IMR-90 (cell line): Measurements from ENCODE around the gene NOS3. TPM values are rescaled to one million over a fixed set of nuclear protein-coding genes. Genes with fewer than 3 reads are reported as not detected.

Source experiments
- ATAC-seq: fragments of 200-7000 bp; cut with Tn5 transposase; 2 replicates; pipeline ENCODE4 v1.9.1; 2020; ENCODE audit warnings: low read depth, mild to moderate bottlenecking, moderate library complexity
- BruUV-seq: library from RNA; stranded (reverse); fragments of 400-500 nt; replicated peaks from 2 replicates; lab custom pipeline; 2021; lab: Mats Ljungman, UMichigan
- CTCF ChIA-PET: fragments of 300-600 bp; formaldehyde crosslinking; extraction: SDS; loops from one replicate; lab custom pipeline; 2021; ENCODE audit warnings: antibody characterized with exemption; lab: Yijun Ruan, JAX
- POLR2A ChIA-PET: fragments of 300-600 bp; sonication (Branson Sonifier 250); formaldehyde crosslinking; loops from one replicate; lab custom pipeline; 2022; ENCODE audit warnings: antibody characterized with exemption; ENCODE audit not compliant: unreplicated experiment; lab: Charles Lee
- DNase-seq: peaks from one replicate; pipeline ENCODE4 v3.0.0; 2013
- H2AFZ ChIP-seq: replicated peaks from 2 replicates; pipeline ENCODE3; 2013; ENCODE audit warnings: low read length, mild to moderate bottlenecking; ENCODE audit not compliant: poor library complexity
- H2AK5ac ChIP-seq: 2 replicates; pipeline ENCODE4 v1.6.1; 2013; ENCODE audit warnings: low read depth, low read length, inconsistent platforms
- H2AK9ac ChIP-seq: replicated peaks from 2 replicates; pipeline ENCODE3; 2013; ENCODE audit warnings: mild to moderate bottlenecking, low read depth, low read length, moderate library complexity; ENCODE audit not compliant: poor library complexity
- H2BK120ac ChIP-seq: 2 replicates; pipeline ENCODE4 v1.6.1; 2013; ENCODE audit warnings: low read depth, low read length, inconsistent platforms
- H2BK15ac ChIP-seq: 3 replicates; pipeline ENCODE4 v1.6.1; 2013; ENCODE audit warnings: low read depth, low read length, inconsistent platforms
- H2BK20ac ChIP-seq: 2 replicates; pipeline ENCODE4 v1.6.1; 2013; ENCODE audit warnings: low read depth, mild to moderate bottlenecking, inconsistent platforms, low read length, moderate library complexity
- H2BK5ac ChIP-seq: 2 replicates; pipeline ENCODE4 v1.6.1; 2013; ENCODE audit warnings: mild to moderate bottlenecking, low read depth, low read length, inconsistent platforms; ENCODE audit not compliant: poor library complexity, severe bottlenecking
- H3K14ac ChIP-seq: replicated peaks from 2 replicates; pipeline ENCODE4 v1.6.1; 2013; ENCODE audit warnings: low read depth, low read length, inconsistent platforms
- H3K18ac ChIP-seq: 2 replicates; pipeline ENCODE4 v1.6.1; 2013; ENCODE audit warnings: low read depth, low read length, control low read depth
- H3K23ac ChIP-seq: 2 replicates; pipeline ENCODE4 v1.6.1; 2013; ENCODE audit warnings: low read depth, low read length, inconsistent platforms
- H3K27ac ChIP-seq: 2 replicates; pipeline ENCODE4 v1.5.1; 2013; ENCODE audit warnings: mild to moderate bottlenecking, control low read depth, low read length; ENCODE audit not compliant: insufficient read depth
- H3K27me3 ChIP-seq: 2 replicates; pipeline ENCODE4 v1.6.1; 2013; ENCODE audit warnings: low read length; ENCODE audit not compliant: control insufficient read depth, insufficient read depth
- H3K36me3 ChIP-seq: 2 replicates; pipeline ENCODE4 v1.6.1; 2013; ENCODE audit warnings: low read length, mixed read lengths; ENCODE audit not compliant: control insufficient read depth, insufficient read depth
- H3K4ac ChIP-seq: 2 replicates; pipeline ENCODE4 v1.6.1; 2013; ENCODE audit warnings: low read depth, low read length, inconsistent platforms
- H3K4me1 ChIP-seq: 2 replicates; pipeline ENCODE4 v1.6.1; 2013; ENCODE audit warnings: low read length, mixed read lengths; ENCODE audit not compliant: control insufficient read depth, insufficient read depth
- H3K4me2 ChIP-seq: 2 replicates; pipeline ENCODE4 v1.6.1; 2013; ENCODE audit warnings: low read depth, mild to moderate bottlenecking, control low read depth, low read length, moderate library complexity
- H3K4me3 ChIP-seq: 2 replicates; pipeline ENCODE4 v1.5.1; 2013; ENCODE audit warnings: low read depth, mild to moderate bottlenecking, control low read depth, low read length, moderate library complexity; ENCODE audit not compliant: insufficient read depth
- H3K56ac ChIP-seq: 2 replicates; pipeline ENCODE4 v1.6.1; 2013; ENCODE audit warnings: low read length, inconsistent platforms; ENCODE audit not compliant: insufficient read depth; ENCODE audit errors: extremely low read depth
- H3K79me1 ChIP-seq, 2 experiments: 2 replicates each; pipeline ENCODE4 v1.6.1; 2013; ENCODE audit warnings: low read length in 2 of 2, inconsistent platforms in 1 of 2, low read depth in 1 of 2
- H3K9ac ChIP-seq: 2 replicates; pipeline ENCODE4 v1.6.1; 2013; ENCODE audit warnings: low read depth, low read length, control low read depth
- H3K9me1 ChIP-seq: 2 replicates; pipeline ENCODE4 v1.6.1; 2013; ENCODE audit warnings: low read length, inconsistent platforms; ENCODE audit not compliant: insufficient read depth
- H3K9me3 ChIP-seq: 2 replicates; pipeline ENCODE4 v1.6.1; 2013; ENCODE audit warnings: low read length; ENCODE audit not compliant: control insufficient read depth, insufficient read depth
- H4K20me1 ChIP-seq: 2 replicates; pipeline ENCODE4 v1.6.1; 2013; ENCODE audit warnings: low read length, inconsistent platforms; ENCODE audit not compliant: insufficient read depth
- H4K5ac ChIP-seq: 2 replicates; pipeline ENCODE4 v1.6.1; 2013; ENCODE audit warnings: mild to moderate bottlenecking, low read depth, low read length, control low read depth
- H4K8ac ChIP-seq, 2 experiments: 2 replicates each; pipeline ENCODE4 v1.6.1; 2013; ENCODE audit warnings: low read depth in 2 of 2, low read length in 2 of 2, control low read depth in 1 of 2, inconsistent platforms in 1 of 2
- H4K91ac ChIP-seq: 2 replicates; pipeline ENCODE4 v1.6.1; 2013; ENCODE audit warnings: low read depth, low read length, inconsistent platforms; ENCODE audit not compliant: insufficient read depth
- FOS ChIP-seq: fragments of 150-350 bp; IDR thresholded peaks from 2 replicates; pipeline ENCODE4 v1.6.1; 2016; ENCODE audit warnings: low read depth, low read length
- MAFK ChIP-seq: IDR thresholded peaks from 2 replicates; pipeline ENCODE4 v1.6.1; 2012; ENCODE audit warnings: low read depth, low read length, improper control_type of control experiment
- MAZ ChIP-seq: IDR thresholded peaks from 2 replicates; pipeline ENCODE4 v1.6.1; 2012; ENCODE audit warnings: low read depth, mild to moderate bottlenecking, low read length, improper control_type of control experiment, moderate library complexity, borderline replicate concordance
- MXI1 ChIP-seq: IDR thresholded peaks from 2 replicates; pipeline ENCODE4 v1.6.1; 2012; ENCODE audit warnings: low read depth, mild to moderate bottlenecking, low read length, moderate library complexity, borderline replicate concordance
- NFE2L2 ChIP-seq: fragments of 150-350 bp; IDR thresholded peaks from 2 replicates; pipeline ENCODE4 v1.6.1; 2016; ENCODE audit warnings: low read depth, mild to moderate bottlenecking, low read length
- POLR2A ChIP-seq: IDR thresholded peaks from 2 replicates; pipeline ENCODE4 v1.6.1; 2012; ENCODE audit warnings: mild to moderate bottlenecking, low read depth, low read length
- RAD21 ChIP-seq: IDR thresholded peaks from 2 replicates; pipeline ENCODE4 v1.6.1; 2012; ENCODE audit warnings: low read length, improper control_type of control experiment
- RCOR1 ChIP-seq: IDR thresholded peaks from 2 replicates; pipeline ENCODE4 v1.6.1; 2012; ENCODE audit warnings: mild to moderate bottlenecking, low read length, improper control_type of control experiment; ENCODE audit not compliant: insufficient replicate concordance
- RFX5 ChIP-seq: IDR thresholded peaks from 2 replicates; pipeline ENCODE4 v1.8.0; 2012; ENCODE audit warnings: low read depth, mild to moderate bottlenecking, low read length, moderate library complexity
- SMC3 ChIP-seq: fragments of 150-350 bp; IDR thresholded peaks from 2 replicates; pipeline ENCODE4 v1.6.1; 2016; ENCODE audit warnings: low read depth, mild to moderate bottlenecking, antibody characterized with exemption, low read length, moderate library complexity
- WGBS, 2 experiments: methylation state at CpG; one replicate each; pipeline versions ENCODE4 v1.1.5 to v1.1.7; 2013; ENCODE audit warnings: missing lambda C conversion rate in 2 of 2; ENCODE audit not compliant: insufficient read length in 1 of 2; ENCODE audit errors: extremely low coverage in 2 of 2; 5-methylcytosine and 5-hydroxymethylcytosine counted together
- dilution Hi-C: fragments of 300-500 bp; cut with HindIII; formaldehyde crosslinking; loops from one replicate; pipeline ENCODE4 v1.14.3; 2018; ENCODE audit warnings: low sequenced_read_pairs; ENCODE audit not compliant: unreplicated experiment
- in situ Hi-C: fragments of 300-500 bp; cut with MboI; formaldehyde crosslinking; loops from 3 replicates; pipeline ENCODE4 v1.14.3; 2019; ENCODE audit warnings: low sequenced_read_pairs, inconsistent platforms, mixed read lengths
- intact Hi-C: fragments of 100-400 bp; cut with micrococcal nuclease; formaldehyde crosslinking; loops from 2 replicates; pipeline ENCODE4 v1.10.0; 2022
- polyA plus RNA-seq, 3 experiments: library from polyadenylated mRNA; depleted of rRNA; stranded (reverse); fragments of >200 nt; gene quantifications; 2 replicates each; pipeline ENCODE4 v1.2.3, GENCODE V29; 2012; ENCODE audit warnings: low replicate concordance in 1 of 3
- total RNA-seq: library from RNA; depleted of rRNA; stranded (reverse); fragments of >200 nt; gene quantifications from 2 replicates; pipeline ENCODE4 v1.2.3, GENCODE V29; 2012
- TF ChIP-seq, protein P1 (sequence below): fragments of 150-350 bp; IDR thresholded peaks from 2 replicates; pipeline ENCODE4 v1.6.1; 2017; ENCODE audit warnings: mild to moderate bottlenecking, antibody characterized with exemption, low read length, low read depth
- TF ChIP-seq, protein P2 (sequence below): fragments of 150-350 bp; IDR thresholded peaks from 2 replicates; pipeline ENCODE4 v1.6.1; 2016; ENCODE audit warnings: low read depth, mild to moderate bottlenecking, low read length, moderate library complexity, borderline replicate concordance

NOS3 gene
- total and polyA plus RNA-seq, 2 of the 4 experiments (the other 2 are of a cell fraction) = 0.72 to 2.0 TPM

DNA sequence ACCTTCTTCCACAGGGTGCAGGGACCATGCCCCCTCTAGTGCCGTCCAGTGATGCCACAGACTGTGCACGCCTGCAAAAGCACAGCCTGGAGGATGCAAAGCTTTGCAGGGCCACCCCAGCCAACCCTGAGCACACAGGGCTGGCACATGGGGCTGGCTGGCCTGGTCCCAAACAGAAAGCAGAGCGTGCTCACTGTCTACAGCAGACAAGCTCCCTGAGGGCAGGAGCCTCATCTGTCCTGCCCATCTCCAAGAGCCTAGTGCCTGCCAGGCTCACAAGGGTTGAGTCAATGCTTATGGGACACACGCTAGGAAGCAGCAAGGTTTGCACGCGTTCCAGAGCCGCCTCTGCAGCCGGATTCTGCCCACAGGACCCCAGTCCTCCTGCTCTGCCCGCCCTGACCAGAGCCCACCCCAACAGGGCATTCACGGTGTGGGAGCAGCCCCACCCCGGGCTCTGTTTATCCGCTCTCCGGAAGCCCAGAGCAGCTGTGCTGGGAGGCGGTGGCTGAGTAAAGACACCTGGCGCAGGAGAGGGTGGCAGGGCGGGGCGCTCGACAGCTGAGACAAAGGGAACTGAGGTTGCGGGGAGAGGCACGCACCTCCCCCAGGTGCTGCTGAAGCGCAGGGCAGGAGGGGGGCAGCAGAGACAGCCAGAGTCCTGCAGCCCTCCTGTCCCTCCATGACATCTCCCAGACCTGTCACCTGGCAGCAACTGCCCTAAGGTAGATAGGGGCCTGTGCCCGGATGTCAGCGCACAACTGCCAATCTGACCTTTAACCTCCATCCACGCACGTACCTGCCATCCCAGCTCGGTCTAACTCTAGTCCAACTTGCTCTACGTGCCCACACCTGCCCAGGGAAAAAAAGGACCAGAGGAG, 17.0 kb upstream of the NOS3 start (continued):
- TF ChIP-seq NFE2L2 = no peak

DNA sequence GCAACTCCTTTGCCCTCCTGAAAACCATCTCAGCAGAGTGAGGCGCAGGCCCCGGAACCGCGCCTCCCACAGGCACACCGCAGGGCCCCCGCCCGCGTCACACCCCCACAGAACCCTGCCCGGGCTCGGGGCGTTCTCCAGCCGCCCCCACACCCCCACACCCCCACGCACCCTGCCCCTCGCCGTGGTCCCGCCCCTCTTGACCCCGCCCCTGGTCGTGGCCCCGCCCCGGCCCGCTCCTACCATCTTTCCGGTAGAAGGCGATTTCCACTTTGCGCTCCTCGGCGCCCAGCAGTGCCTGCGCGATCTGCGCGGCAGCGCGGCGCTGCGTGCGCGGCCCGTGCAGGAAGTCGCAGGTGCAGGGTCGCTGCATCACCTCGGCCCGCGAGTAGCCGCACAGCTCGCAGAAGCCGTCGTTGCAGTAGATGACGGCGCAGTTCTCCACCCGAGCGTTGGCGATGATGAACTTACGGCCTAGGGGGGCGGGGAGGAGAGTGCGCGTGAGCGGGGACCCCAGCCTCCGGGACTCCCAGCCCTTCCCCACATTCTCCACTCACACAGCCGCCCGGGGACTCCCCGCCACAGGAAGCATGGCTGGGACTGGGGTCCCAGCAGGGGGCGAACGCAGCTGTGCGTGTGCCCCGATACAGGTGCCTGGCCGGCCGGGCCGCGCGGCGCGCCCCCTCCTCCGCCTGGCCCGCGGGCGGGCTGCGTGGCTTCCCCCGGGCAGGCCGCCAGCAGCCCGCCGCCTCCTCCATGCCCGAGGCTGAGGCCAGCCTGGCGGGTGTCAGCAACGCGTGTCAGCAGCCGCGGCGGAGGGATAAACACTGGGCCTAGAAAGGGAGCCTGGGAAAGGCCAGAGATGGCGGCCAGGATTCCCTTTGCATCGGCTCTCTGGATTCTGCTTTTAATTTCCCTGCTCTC, 16.1 kb upstream of the NOS3 start:
- Histone ChIP-seq H2AK9ac (peak overlapping the region; percentile 42), H3K56ac (no peak overlapping the region), H2BK5ac (no peak overlapping the region), H3K23ac (no peak overlapping the region), H2AFZ (peak overlapping the region; percentile 75), H3K14ac (no peak overlapping the region), H2AK5ac (no peak overlapping the region), H3K4me3 (peak overlapping the region; percentile 25), H2BK120ac (no peak overlapping the region), H3K36me3 (no peaks in the 10 kb centered on the region), H2BK15ac (no peak overlapping the region), H3K4me2 (peak overlapping the region; percentile 71; the same call in 1 of the 2 replicates), H2BK20ac (no peak overlapping the region), H3K9me1 (no peaks in the 10 kb centered on the region), H3K27me3 (peaks cover 43% of the 10 kb centered on the region), H3K27ac (no peak overlapping the region), H3K4me1 (peaks cover 31% of the 10 kb centered on the region; the same call in 1 of the 2 replicates), H3K79me1 (no peaks in the 10 kb centered on the region), H4K91ac (no peak overlapping the region), H3K4ac (no peak overlapping the region), H3K18ac (no peak overlapping the region; the same call in 1 of the 2 replicates), H3K9ac (0 out of 2 replicates have a peak overlapping the region, but pooled peaks have one; percentile 24), H4K5ac (no peak overlapping the region), H3K9me3 (no peaks in the 10 kb centered on the region), H4K8ac (no peak overlapping the region), H4K20me1 (no peaks in the 10 kb centered on the region; the same call in 1 of the 2 replicates)
- dilution Hi-C loops (no loop called here), in situ Hi-C loops (loop anchor here (25.0 kb wide), 1 partner anchor 562 kb away; a partner anchor contains a TSS), intact Hi-C loops (no loop called here)
- DNase-seq (peak; percentile 25), ATAC-seq (peak; percentile 7)
- POLR2A ChIA-PET = no interaction called here
- no TSS peak for BruUV-seq
- CTCF ChIA-PET = no interaction called here
- WGBS, 2 experiments = 2% methylated on average over 43 of the region's 89 CpGs; no CpG with 5 or more reads in 1 of the 2 experiments
- no peak for TF ChIP-seq RAD21
- TF ChIP-seq FOS = no peak
- TF ChIP-seq MAFK = no peak
- TF ChIP-seq RFX5 = no peak
- TF ChIP-seq, protein P1, sequence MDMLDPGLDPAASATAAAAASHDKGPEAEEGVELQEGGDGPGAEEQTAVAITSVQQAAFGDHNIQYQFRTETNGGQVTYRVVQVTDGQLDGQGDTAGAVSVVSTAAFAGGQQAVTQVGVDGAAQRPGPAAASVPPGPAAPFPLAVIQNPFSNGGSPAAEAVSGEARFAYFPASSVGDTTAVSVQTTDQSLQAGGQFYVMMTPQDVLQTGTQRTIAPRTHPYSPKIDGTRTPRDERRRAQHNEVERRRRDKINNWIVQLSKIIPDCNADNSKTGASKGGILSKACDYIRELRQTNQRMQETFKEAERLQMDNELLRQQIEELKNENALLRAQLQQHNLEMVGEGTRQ = no peak
- TF ChIP-seq RCOR1 = no peak
- TF ChIP-seq, protein P2, sequence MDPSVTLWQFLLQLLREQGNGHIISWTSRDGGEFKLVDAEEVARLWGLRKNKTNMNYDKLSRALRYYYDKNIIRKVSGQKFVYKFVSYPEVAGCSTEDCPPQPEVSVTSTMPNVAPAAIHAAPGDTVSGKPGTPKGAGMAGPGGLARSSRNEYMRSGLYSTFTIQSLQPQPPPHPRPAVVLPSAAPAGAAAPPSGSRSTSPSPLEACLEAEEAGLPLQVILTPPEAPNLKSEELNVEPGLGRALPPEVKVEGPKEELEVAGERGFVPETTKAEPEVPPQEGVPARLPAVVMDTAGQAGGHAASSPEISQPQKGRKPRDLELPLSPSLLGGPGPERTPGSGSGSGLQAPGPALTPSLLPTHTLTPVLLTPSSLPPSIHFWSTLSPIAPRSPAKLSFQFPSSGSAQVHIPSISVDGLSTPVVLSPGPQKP = no peak
- TF ChIP-seq MXI1 = peak; percentile 50; the same call in 1 of the 2 replicates
- no peak for TF ChIP-seq NFE2L2
- TF ChIP-seq MAZ = no peak
- no peak for TF ChIP-seq POLR2A
- no peak for TF ChIP-seq SMC3
